Tongue (tissue), 2 donors: ENCODE results near the gene FITM1. TPM values are rescaled to one million over a fixed set of nuclear protein-coding genes. Genes with fewer than 3 reads are reported as not detected.

Source experiments
- DNase-seq: peaks from one replicate; pipeline ENCODE4 v3.0.0-alpha.2; 2015
- total RNA-seq: library from RNA; depleted of rRNA; stranded (reverse); fragments of >200 nt; gene quantifications from one replicate; pipeline ENCODE4 v1.2.3, GENCODE V29; 2014

Gene FITM1, protein sequence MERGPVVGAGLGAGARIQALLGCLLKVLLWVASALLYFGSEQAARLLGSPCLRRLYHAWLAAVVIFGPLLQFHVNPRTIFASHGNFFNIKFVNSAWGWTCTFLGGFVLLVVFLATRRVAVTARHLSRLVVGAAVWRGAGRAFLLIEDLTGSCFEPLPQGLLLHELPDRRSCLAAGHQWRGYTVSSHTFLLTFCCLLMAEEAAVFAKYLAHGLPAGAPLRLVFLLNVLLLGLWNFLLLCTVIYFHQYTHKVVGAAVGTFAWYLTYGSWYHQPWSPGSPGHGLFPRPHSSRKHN
- total RNA-seq: 132 TPM

DNA sequence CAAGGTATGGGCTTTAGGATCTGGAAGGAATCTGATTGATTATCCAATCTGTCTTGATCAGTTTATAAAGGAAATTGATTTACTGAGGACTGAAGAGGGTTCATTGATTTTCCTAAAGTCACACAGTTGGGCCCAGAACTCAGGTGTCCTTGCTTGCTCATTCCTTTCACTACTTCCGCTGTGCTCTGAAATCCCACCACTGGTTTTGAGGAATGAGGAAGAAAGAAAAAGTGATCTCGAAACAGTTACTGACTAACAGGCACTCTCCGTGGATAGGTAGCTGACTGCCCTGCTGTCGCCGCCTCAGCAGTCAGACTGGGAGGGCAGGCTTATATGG lies at the start of gene FITM1:
Gene FITM1, plus strand, starts transcription at position 280 of the 337 bp plus-strand sequence. CDS start 905 bp downstream, outside the sequence.
- no peak for DNase-seq

DNA sequence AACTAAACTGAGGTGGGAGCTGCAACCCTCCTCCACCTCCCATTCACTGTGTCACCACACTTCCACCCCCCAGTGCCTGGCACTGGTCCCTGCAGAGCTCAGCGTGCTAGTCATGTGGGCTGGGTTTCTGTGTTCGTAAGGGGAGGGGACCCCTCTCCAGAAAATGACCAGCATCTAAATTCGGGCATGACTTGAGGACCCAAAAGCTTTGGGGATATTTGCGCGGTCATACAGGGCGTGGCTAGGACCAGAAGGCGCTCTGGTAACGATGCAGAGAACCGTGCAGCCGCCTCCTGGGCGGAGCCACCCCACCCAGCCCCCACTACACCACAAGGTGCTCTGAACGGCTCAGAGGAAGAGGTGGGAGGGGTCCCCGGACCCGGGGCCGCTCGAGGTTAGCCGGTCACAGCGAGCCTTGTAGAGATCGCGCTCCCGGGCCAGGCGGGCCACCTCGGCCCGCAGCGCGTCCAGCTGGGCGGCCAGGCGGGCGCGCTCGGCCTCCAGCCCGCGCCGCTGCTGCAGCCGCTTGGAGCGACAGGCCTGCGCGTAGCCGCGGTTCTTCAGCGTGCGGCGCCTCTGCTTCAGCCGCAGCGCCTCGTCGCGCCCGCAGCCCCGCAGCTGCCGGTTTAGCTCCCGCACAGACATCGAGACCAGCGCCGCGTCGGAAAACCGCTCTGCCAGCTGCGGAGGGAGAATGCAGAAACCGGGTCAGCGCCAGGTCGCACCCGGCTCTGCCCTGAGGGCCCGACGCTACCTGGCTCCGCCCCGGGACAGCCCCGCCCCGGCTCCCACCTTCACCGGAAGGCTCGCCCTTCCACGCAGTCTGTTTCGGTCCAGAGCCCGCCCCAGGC lies 49.3 kb upstream of the FITM1 start:
- DNase-seq: peak; percentile 42

DNA sequence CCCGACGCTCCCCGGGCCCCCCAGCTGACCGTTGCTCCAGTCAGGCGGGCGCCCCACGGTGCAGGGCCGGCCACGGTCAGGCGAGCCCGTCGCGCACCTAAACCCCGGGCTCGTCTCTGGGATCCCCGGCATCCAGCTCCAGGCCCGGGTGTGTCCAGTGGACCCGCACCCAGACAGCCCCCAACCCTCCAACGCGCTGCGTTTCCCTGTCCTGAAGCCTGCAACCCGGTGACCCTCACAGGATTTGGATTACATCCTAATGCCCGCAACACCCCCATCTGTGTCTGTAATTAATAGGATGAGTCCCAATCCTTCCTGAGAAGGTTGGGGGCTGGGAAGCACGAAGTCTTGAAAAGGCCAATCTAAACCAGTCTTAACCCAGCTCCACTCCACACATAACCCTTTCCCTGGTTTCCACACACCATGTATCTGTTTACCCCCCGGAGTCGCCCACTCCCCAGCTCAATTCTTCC lies 48.7 kb upstream of the FITM1 start:
- no peak for DNase-seq

DNA sequence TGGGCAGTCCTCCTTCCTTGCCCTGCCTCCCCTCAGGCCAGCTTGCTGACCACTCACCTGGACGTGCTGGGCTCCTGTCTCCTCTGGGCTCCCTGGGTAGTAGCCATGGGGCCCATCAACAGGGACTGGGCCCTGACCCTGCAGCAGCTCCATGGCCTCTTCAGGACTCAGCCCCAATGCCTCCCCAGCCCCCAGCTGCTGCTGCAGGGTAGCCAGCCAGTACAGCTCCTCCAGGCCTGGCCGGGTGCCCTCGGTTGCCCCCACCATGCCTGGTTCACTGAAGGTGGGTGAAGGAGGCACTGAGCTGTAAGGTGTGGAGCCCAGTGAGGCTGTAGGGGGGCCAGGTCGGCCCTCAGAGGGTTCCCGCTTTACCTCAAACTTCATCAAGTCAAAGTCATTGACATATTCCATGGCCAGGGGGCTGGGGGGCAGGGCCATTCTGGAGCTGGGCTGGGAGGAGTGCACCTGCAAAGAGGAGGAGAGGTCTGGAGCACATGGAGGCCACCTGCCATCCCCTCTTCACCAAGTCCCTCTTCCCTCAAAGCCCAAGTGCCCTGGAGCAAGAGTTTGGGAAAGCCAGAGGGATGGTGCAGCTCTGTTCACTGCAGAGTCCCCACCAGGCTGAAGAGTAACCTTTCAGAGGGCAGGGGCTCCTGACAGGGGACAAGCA lies 47.9 kb upstream of the FITM1 start:
- DNase-seq: no peak

DNA sequence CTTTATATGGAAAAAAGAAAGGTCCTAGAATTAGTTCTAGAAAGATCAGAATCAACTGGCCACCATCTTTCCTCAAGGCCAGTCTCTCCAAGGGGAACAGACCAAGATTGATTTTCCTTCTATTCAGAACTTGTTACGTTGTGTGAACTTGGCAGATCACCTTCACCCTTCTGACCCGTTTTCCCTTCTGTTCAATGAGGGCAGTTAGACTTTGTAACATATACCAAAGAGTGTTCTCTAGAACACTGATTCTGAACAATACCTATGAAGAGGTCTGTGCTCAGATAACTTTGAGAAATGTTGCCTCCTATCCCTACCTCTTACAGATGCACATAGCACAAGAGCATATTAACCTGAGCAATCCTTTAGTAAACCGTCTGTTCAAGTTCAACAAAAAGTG lies 47.0 kb upstream of the FITM1 start:
- DNase-seq: no peak

DNA sequence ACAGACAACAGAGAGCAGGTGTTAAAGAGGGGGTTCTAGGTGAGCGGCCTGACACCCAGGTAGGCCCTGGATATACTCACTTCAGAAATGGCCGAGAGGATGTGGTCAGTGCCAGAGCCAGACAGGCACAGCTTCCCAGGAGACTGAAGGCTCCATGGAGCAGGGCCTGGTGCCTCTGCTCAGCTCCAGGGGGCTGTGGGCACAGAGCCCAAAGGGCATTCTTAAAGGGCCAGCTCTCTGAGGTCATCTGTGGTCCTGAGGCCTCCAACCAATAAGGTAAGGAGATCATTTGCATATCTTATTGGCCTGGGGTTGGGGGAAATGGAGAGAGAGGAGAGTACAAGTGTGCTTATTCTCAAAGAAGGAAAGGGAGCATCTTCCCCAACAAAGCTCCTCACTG lies 46.0 kb upstream of the FITM1 start:
- no peak for DNase-seq

DNA sequence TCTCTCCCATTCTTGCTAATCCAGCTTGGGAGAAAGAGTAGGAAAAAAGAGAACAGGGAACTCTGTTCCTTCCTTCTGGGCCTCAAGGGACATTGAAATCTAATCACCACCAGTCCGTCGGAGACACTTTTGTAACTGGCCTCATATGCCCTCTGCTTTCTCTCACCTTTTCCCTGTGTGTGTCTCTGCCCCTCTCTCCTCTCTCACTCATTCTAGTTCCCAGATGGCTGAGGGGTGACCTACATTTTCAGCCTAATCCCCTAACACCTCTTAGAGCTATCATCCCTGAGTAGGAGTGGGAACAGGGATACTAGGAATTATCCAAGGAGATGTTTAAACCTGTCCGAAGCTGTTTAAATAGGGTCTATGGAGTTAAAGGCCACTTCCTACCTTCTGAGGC lies 45.2 kb upstream of the FITM1 start:
- no peak for DNase-seq

DNA sequence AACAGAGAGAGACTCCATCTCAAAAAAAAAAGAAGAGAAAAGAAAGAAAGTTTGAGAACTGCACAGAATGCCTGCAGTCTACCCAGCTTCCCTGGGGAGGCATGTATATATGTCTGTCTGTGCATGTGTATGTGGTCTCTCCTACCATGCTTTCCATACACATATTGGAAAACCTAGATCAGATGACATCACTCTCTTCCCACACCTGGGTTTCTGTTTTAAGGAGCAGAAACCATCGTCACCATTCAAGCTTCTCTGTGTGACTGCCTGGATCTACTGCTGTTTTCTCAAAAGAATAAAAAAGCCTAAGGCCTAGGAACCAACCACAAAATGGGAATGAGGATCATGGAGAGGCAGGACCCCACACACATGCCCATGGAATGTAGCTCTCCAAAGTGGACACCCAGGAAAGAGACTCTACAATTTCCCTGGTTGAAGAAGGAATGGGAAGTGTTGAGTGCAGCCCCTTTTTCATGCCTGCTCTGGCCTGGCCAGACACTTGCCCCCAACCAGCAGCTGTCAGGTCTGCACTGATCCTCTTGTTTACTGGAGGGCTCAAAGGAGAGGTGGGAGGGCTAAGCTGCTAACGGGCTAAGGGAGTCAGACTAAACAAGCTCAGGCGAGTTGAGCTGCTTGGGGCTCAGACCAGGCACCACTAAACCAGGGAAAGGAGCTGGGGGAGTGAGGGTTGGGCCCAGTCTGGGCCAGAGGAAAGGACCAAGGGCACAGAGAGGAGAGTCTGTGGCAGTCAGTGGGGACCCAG lies 44.1 kb upstream of the FITM1 start:
- DNase-seq: peak; percentile 14

DNA sequence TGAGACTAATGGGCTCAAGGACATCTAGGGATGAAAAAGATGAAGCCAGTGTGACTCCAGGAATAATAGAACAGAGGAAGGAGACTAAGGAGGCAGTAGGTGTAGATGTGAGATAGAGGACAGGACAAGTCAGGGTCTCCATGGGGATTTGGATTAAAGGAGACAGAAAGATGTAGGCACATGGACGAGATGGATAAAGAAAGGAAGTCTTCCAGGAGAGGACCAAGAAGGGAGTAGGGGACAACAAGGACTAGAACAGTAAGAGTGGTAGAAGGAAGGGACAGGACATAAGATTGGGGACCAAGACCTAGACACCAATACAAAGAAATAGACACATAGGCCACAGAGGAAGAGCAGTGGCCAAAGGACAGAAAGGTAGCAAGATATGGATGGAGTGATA lies 43.5 kb upstream of the FITM1 start:
- DNase-seq: no peak

DNA sequence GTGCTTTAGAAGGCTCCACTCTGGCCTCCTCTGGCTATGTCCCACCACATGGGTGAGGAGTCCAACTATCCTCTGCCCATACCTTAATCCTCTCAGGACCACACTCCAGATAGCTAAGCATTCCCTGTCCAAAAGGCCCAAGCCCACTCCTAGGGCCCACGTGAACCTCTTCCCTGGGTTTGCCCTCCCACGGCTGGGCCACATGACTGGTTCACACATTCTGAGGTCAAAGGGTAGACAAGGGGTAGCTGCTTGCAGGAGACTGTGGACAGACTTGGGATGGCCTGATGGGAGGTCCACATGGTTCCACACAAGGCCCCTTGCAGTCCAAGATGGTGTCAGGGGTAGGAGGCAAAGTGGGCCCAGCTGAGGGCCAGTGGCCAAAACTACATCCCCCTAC lies 42.4 kb upstream of the FITM1 start:
- no peak for DNase-seq

DNA sequence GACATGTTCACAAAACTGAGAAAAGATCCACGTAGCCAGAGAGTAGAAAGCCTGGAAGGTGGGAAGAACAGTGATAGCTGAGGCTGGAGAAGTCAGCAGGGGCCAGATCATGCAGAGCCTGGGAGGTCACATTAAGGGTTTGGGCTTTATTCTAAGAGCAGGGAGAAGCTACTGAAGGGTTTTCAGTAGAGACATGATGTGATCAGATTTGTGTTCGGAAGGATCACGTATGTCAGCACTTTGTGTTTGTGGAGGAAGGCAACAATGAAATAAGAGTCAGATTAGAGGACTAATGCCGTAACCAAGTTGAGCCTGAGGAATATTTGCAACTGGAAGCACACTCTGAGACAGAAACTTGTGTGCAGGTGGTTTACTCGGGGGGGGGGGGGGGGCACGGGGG lies 40.6 kb upstream of the FITM1 start:
- no peak for DNase-seq

DNA sequence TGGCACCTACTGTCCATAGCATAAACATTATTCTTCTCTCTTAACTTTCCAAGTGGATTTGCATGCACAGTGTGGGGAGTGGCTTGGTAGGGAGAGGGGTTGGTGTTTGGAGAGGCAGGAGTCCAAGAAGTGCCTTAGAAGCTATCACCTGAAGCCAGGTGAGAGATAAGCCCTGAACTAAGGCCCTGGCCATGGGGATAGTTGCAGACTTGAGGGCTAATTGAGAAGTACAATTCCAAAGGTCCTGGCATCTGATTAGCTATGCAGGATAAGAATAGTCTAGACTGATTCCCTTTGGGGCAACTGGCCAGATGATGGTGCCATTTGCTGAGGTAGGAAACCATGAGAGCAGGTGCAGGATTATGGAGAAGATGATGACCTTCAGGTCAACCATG lies 38.4 kb upstream of the FITM1 start:
- DNase-seq: no peak

DNA sequence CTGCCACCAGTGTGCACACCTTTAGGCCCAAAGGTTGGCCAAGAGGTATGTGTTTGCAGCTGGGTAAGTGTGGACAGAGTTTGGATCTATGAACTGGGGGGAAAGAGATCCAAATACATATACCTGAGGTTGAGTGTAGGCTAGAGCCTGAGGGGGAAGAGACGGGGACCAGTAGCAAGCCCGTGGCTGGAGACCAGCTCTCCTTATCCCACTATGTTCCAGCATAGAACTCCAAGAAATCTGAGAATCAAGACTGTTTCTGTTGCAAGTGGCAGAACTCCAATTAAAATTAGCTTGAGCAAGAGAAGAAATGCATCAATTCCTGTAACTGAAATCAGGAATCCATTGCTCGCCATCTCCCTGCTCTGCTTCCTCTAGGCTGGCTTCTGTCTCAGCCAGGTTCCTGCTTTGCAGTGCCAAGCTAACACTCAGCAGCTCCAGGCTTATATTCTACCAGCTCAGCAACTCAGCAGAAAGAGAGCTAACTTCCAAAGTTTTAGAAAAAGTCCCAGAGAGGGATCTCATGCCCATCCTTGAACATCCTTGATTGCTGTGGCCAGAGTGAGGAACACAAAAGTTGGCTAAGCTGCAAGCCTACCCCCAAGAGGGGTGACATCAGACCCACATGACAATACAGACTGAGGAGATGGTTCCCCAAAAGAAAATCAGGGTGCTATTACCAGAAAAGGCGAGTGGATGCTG lies 37.8 kb upstream of the FITM1 start:
- DNase-seq: no peak

DNA sequence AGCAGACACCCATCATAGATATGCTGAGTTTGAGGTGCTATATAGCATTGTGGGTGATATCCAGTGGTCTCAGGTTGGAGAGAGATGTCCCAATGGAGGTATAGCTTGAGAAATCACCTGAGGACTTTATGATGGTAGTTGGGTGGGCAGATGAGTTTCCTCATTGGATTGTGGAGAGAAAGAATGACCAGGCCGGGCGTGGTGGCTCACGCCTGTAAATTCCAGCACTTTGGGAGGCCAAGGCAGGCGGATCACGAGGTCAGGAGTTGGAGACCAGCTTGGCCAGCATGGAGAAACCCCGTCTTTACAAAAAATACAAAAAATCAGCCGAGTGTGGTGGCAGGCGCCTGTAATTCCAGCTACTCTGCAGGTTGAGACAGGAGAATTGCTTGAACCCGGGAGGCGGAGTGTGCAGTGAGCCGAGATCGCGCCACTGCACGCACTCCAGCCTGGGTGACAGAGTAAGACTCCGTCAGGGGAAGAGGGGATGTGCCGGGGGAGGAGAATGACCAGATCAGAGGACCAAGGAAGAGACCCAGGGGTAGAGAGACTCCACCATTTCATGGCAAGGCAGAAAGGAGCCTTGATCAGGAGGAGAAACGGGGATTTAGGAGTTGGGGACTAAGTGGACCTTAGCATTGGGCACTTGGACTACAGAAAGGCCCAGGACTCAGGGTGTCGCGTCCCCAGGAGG lies 37.1 kb upstream of the FITM1 start:
- no peak for DNase-seq

DNA sequence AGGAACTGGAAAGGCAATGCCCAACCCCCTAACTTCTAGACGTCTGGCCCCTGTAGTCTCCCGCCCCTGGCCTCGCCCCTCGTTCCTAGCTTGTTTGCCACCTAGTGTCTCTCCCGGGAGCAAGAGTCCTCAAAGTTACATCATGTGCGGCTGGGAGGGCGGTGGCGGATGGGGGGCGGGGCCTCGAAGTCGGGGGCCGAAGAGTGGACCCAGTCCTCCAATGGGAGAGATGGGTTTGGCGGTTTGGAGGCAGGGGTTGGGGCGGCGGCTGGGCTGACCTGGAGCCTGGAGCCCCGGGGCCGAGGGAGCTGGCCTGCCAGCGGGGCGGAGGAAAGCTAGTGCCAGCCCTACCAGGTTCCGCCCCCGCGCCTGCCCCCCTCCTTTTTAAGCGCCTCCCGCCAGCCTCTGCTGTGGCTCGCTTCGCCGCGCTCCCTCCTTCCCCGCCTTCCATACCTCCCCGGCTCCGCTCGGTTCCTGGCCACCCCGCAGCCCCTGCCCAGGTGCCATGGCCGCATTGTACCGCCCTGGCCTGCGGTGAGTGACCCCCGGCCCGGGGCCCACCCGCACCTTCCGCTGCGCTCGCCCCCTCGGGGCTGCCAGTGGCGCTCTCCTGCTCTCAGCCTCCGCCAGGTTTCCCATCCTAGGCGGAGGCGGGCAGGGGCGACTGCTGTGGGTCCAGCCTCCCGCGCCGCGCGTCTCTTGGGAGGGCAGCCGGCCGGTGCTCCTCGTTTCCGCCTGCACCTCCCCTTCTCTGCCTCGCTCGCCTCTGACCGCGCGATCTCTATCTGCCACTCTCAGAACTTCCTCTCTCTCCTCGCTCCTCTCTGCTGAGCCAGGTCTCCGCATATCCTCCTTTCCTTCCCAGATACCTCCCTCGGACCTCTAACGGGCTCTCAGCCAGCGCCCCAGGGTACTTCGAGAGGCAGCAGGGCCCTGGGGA lies 36.3 kb upstream of the FITM1 start, which contains the start of gene PCK2:
Gene PCK2, plus strand, starts transcription at position 411 of the 940 bp plus-strand sequence. Its CDS starts 95 bp downstream, at position 506.
- DNase-seq: peak; percentile 82

DNA sequence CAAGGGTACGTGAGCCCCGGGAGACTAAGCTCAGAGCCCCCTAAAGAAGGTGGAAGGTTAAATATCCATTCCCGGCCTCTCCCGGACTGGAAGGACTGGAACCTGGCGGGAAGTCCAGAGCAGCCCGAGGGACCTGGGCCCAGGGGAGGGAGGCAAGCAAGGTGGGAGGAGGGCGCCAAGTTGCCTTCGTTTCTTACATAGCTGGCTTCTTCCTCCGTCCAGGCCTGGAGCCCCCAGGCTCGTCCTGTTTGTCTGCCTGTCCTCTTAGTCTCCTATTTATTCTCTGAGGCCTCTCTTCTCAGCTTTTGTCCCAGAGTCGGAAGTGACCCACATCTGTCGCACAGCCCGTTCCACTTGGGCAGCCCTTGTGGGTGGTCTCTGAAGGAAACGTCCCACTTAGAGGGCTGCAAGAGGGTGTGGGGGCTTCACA lies 35.6 kb upstream of the FITM1 start:
- DNase-seq: no peak

DNA sequence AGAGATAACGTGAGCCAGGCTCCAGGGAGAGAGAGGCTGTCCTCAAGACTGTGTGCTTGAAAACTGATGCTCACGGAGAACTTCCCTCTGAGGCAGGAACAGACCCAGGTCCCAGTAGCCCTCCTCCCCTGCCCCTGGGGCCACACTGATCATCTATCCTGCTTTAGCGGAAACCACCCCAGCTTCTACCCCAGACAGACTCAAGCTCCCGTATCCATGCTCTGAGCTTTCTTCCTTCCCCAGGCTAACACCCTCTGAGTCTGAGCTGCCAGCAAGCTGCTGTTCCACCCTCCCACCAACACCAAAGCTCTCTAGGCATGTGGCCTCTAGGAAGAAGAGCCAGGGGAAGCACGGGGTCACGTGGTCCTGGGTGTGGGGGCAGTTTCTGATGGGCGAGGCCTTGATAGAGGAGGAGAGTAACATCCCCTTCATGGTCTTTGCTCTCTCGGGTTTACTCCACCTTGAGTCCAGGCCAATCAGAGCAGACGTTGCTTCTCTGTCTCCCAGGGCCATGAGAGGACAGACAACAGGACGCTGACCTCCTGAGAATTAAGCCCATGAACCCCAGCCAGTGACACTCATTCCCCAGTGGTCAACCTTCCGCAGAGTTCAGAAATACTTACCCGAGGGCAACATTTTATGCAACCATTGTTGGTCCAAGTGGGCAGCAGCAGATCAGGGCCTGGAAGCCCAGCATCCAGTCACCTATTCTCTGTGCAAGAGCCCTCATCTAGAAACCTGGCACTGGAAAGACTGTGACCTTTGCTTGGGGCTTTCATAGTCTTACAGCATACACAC lies 35.0 kb upstream of the FITM1 start:
- peak; percentile 30 for DNase-seq

DNA sequence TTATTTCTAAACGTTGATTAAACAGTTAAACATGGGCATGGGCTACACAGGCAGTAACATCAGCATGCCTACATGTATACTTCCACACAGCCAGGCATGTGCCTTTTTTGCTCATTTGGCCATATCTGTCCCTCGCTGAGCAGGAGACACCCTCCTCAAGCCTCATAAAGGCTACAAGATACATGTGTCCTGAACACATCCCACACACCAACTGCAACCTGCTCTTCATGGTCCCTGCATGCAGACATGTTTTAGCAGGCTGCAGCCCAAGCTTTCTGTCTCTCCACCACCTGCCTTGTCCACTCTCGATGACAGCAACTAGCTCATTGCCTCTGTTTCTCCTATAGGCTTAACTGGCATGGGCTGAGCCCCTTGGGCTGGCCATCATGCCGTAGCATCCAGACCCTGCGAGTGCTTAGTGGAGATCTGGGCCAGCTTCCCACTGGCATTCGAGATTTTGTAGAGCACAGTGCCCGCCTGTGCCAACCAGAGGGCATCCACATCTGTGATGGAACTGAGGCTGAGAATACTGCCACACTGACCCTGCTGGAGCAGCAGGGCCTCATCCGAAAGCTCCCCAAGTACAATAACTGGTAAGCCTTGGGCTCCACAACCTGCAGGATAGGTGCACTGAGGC lies 33.8 kb upstream of the FITM1 start:
- no peak for DNase-seq
